Measurements from ENCODE around the gene USP13.

Gene USP13

GRCh38 chr3:179701176-179701827 lies 48.5 kb downstream of the USP13 start:
- no peak for DNase-seq

GRCh38 chr3:179702271-179702947 lies 49.6 kb downstream of the USP13 start:
- DNase-seq: peak; percentile 41

GRCh38 chr3:179703816-179704215 lies 51.0 kb downstream of the USP13 start:
- DNase-seq: no peak

- no peak for DNase-seq
Measured at GRCh38 chr3:179706233-179706632, 53.4 kb downstream of the USP13 start.

- no peak for DNase-seq
Measured at GRCh38 chr3:179710079-179710478, 57.2 kb downstream of the USP13 start.

- no peak for DNase-seq
Measured at GRCh38 chr3:179713643-179714090, 60.8 kb downstream of the USP13 start.

- no peak for DNase-seq
Measured at GRCh38 chr3:179715582-179715981, 62.7 kb downstream of the USP13 start.

- DNase-seq: no peak
Measured at GRCh38 chr3:179716226-179716625, 63.4 kb downstream of the USP13 start.

GRCh38 chr3:179716811-179717210 lies 64.0 kb downstream of the USP13 start:
- no peak for DNase-seq

GRCh38 chr3:179717219-179717618 lies 64.4 kb downstream of the USP13 start:
- no peak for DNase-seq

- no peak for DNase-seq
Measured at GRCh38 chr3:179719048-179719734, 66.4 kb downstream of the USP13 start.

- DNase-seq: no peak
Measured at GRCh38 chr3:179720196-179720595, 67.4 kb downstream of the USP13 start.

- no peak for DNase-seq
Measured at GRCh38 chr3:179723617-179724016, 70.8 kb downstream of the USP13 start.

GRCh38 chr3:179726075-179726699 lies 73.3 kb downstream of the USP13 start:
- DNase-seq: no peak

- DNase-seq: no peak
Measured at GRCh38 chr3:179729086-179729485, 76.2 kb downstream of the USP13 start.

GRCh38 chr3:179729981-179730380 lies 77.1 kb downstream of the USP13 start:
- no peak for DNase-seq

- no peak for DNase-seq
Measured at GRCh38 chr3:179730506-179730905, 77.7 kb downstream of the USP13 start.

- no peak for DNase-seq
Measured at GRCh38 chr3:179731544-179731943, 78.7 kb downstream of the USP13 start.

GRCh38 chr3:179732661-179733348 lies 80.0 kb downstream of the USP13 start:
- DNase-seq: no peak

GRCh38 chr3:179733797-179734196 lies 81.0 kb downstream of the USP13 start:
- DNase-seq: no peak

GRCh38 chr3:179734497-179735281 lies 81.8 kb downstream of the USP13 start:
- DNase-seq: no peak

- no peak for DNase-seq
Measured at GRCh38 chr3:179735321-179735720, 82.5 kb downstream of the USP13 start.

Measured in DMS 273 treated with DMSO at 0.1 percent for 48 hours (cell line).